A549 (cell line): ENCODE data around the gene TGDS. TPM values are rescaled to one million over a fixed set of nuclear protein-coding genes. Genes with fewer than 3 reads are reported as not detected.

ENCODE experiments used
- ATAC-seq, 2 experiments: fragments of 200-7000 bp in 1 of 2; fragments of >200 bp in 1 of 2; cut with Nextera tagmentation in 1 of 2; cut with Tn5 transposase in 1 of 2; 3 replicates each; pipeline versions ENCODE4 v1.8.0 to v1.9.1; 2018 to 2020; ENCODE audit warnings: mild to moderate bottlenecking in 1 of 2, moderate library complexity in 1 of 2
- CTCF ChIA-PET: fragments of 300-600 bp; sonication (Branson Sonifier 250); formaldehyde crosslinking; extraction: SDS; loops from one replicate; lab custom pipeline; 2021; ENCODE audit warnings: antibody characterized with exemption, inconsistent platforms; lab: Yijun Ruan, JAX
- POLR2A ChIA-PET: fragments of 350-600 bp; formaldehyde crosslinking; extraction: SDS; loops from one replicate; lab custom pipeline; 2021; ENCODE audit warnings: antibody characterized with exemption, inconsistent platforms; lab: Yijun Ruan, JAX
- DNase-seq, 2 experiments: peaks; one replicate each; pipeline versions ENCODE4 v3.0.0 to v3.0.0-alpha.2; 2011 to 2016; ENCODE audit warnings: low read depth in 1 of 2, low spot score in 1 of 2
- FAIRE-seq: peaks from 2 replicates; lab custom pipeline; 2011; peaks lifted over from hg19 to GRCh38; lab: Jason Lieb, UNC
- H3K27ac ChIP-seq, 2 experiments: fragments of >200 bp; sonication (Bioruptor Twin); formaldehyde crosslinking; 3 replicates each; pipeline ENCODE4 v1.5.1; 2016 to 2017
- H3K4me1 ChIP-seq: fragments of >200 bp; sonication (Bioruptor Twin); formaldehyde crosslinking; 3 replicates; pipeline ENCODE4 v1.6.1; 2016
- H3K4me2 ChIP-seq: fragments of >200 bp; sonication (Bioruptor Twin); formaldehyde crosslinking; 3 replicates; pipeline ENCODE4 v1.6.1; 2016
- H3K4me3 ChIP-seq: fragments of >200 bp; sonication (Bioruptor Twin); formaldehyde crosslinking; 3 replicates; pipeline ENCODE4 v1.5.1; 2016
- H3K9me3 ChIP-seq: fragments of >200 bp; sonication (Bioruptor Twin); formaldehyde crosslinking; 3 replicates; pipeline ENCODE4 v1.6.1; 2016
- ESRRA ChIP-seq: fragments of 150-350 bp; IDR thresholded peaks from 2 replicates; pipeline ENCODE4 v1.6.1; 2014; ENCODE audit warnings: mild to moderate bottlenecking, low read length, borderline replicate concordance
- FOXS1 ChIP-seq: fragments of 250-450 bp; sonication (Bioruptor Pico); IDR thresholded peaks from 2 replicates; pipeline ENCODE4 v1.5.0; 2020; ENCODE audit warnings: mild to moderate bottlenecking, moderate library complexity
- GATA3 ChIP-seq: IDR thresholded peaks from 2 replicates; pipeline ENCODE4 v1.6.1; 2012; ENCODE audit warnings: borderline replicate concordance
- HOXB13 ChIP-seq: fragments of 250-450 bp; sonication (Bioruptor Pico); IDR thresholded peaks from 2 replicates; pipeline ENCODE4 v1.5.0; 2020; ENCODE audit warnings: low read depth, mild to moderate bottlenecking, moderate library complexity
- JUN ChIP-seq, 2 experiments: fragments of >200 bp; sonication (Bioruptor Twin); formaldehyde crosslinking; IDR thresholded peaks; 2 replicates in 1 of 2; 3 replicates in 1 of 2; pipeline ENCODE4 v1.6.1; 2016 to 2017
- MAX ChIP-seq: IDR thresholded peaks from 2 replicates; pipeline ENCODE4 v1.6.1; 2012
- WGBS: methylation state at CpG from one replicate; pipeline ENCODE4 v1.1.6; 2017; ENCODE audit errors: missing lambda C conversion rate; 5-methylcytosine and 5-hydroxymethylcytosine counted together
- polyA plus RNA-seq, 4 experiments: library from polyadenylated mRNA; depleted of rRNA in 3 of 4; stranded (reverse); fragments of >200 nt; fragmentation: RNase III in 1 of 4; extraction: RNeasy Plus Mini Kit Qiagen cat#74134 plus additional on column Dnase treatment in 1 of 4; gene quantifications; 2 replicates in 3 of 4; 3 replicates in 1 of 4; pipeline ENCODE4 v1.2.3, GENCODE V29; 2011 to 2017

Gene TGDS
- polyA plus RNA-seq, 2 of the 4 experiments (the other 2 are of a cell fraction) = 6.8 to 24.3 TPM

DNA sequence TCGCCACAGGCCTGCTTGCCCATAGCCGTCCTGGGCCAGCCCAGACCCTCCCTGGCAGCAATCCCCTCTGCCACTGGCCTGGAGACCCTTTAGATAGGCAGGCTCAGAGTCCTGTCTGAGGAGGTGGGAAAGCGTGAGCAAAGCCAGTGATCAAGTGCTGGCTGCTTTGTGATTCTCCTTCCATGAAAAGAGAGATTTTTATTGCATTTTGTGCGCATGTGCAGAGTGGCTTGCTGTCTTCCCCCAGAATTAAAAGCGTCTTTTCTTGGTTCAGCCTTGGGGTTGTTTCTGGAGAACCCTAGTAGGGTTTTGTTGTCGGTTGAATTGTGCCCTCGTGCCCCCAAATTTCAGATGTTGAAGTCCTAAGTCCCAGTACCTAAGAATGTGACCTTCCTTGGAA, 71.5 kb downstream of the TGDS start:
- ChIA-PET CTCF (no interaction called here), POLR2A (no interaction called here)
- WGBS = 42% methylated on average over 7 of the region's 7 CpGs
- FAIRE-seq = no peak
- no peak overlapping the region for H3K27ac ChIP-seq
- no peak for DNase-seq
- H3K4me1 ChIP-seq = no peaks in the 10 kb centered on the region
- H3K9me3 ChIP-seq = no peaks in the 10 kb centered on the region
- no peak for TF ChIP-seq FOXS1 (CRISPR knock-in tag)
- no peak for TF ChIP-seq GATA3
- TF ChIP-seq HOXB13 (CRISPR knock-in tag) = no peak
- TF ChIP-seq JUN (IDR thresholded peaks at IDR 0.05) = no peak
- no peak for TF ChIP-seq MAX
- TF ChIP-seq ESRRA = no peak
- H3K4me3 ChIP-seq = no peak overlapping the region
- no peak overlapping the region for H3K4me2 ChIP-seq
- ATAC-seq = no peak

Other genes starting within 250 kb of the TGDS start
- gene DCT, start 116.5 kb downstream of the TGDS start, polyA plus RNA-seq (2011; rRNA removed) = 0.03 and 0.08 TPM in 2 replicates
- not detected in 3 replicates for gene DCT, start 116.5 kb downstream of the TGDS start, polyA plus RNA-seq (2017; fragmentation: RNase III; extraction: RNeasy Plus Mini Kit Qiagen cat#74134 plus additional on column Dnase treatment)
- 6.3 and 7.8 TPM in 2 replicates for gene GPR180, start 5.7 kb upstream of the TGDS start, polyA plus RNA-seq (2011; rRNA removed)
- gene GPR180, start 5.7 kb upstream of the TGDS start, polyA plus RNA-seq (2017; fragmentation: RNase III; extraction: RNeasy Plus Mini Kit Qiagen cat#74134 plus additional on column Dnase treatment) = 3.4 to 3.8 TPM (median 3.6 TPM) in 3 replicates
- 6.1 and 6.9 TPM in 2 replicates for gene SOX21, start 116.4 kb upstream of the TGDS start, polyA plus RNA-seq (2011; rRNA removed)
- gene SOX21, start 116.4 kb upstream of the TGDS start, polyA plus RNA-seq (2017; fragmentation: RNase III; extraction: RNeasy Plus Mini Kit Qiagen cat#74134 plus additional on column Dnase treatment) = 0.28 to 0.62 TPM (median 0.45 TPM) in 3 replicates